ENCODE measurements around the gene CFAP99.

DNA sequence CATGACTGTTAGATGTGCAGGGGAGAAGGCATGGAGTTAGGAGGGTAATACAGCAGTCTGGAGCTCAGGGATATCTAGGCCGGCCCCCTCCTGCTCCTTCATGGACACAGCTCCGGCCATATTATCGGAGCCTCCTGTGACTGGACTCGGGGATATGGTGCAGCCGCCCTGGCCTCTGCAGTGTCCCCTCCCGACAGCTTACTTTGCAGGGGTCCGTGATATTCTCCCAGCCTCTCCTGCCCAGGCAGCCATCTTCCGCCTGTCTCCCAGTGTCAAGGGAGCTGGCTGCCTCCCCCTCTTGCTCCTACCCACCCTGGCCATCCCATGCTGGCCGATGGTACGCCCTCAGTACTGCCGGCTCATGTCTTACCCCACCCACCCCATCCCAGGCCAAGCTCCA lies 30.3 kb downstream of the CFAP99 start:
- no peak for TF ChIP-seq POLR2A (IDR thresholded peaks at IDR 0.05)
- TF ChIP-seq, protein P1, sequence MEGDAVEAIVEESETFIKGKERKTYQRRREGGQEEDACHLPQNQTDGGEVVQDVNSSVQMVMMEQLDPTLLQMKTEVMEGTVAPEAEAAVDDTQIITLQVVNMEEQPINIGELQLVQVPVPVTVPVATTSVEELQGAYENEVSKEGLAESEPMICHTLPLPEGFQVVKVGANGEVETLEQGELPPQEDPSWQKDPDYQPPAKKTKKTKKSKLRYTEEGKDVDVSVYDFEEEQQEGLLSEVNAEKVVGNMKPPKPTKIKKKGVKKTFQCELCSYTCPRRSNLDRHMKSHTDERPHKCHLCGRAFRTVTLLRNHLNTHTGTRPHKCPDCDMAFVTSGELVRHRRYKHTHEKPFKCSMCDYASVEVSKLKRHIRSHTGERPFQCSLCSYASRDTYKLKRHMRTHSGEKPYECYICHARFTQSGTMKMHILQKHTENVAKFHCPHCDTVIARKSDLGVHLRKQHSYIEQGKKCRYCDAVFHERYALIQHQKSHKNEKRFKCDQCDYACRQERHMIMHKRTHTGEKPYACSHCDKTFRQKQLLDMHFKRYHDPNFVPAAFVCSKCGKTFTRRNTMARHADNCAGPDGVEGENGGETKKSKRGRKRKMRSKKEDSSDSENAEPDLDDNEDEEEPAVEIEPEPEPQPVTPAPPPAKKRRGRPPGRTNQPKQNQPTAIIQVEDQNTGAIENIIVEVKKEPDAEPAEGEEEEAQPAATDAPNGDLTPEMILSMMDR (IDR thresholded peaks at IDR 0.05), result no peak
- no peak for TF ChIP-seq POLR2AphosphoS5 (IDR thresholded peaks at IDR 0.05)

Data from breast epithelium (tissue), 3 donors.